Measurements from ENCODE around the gene CNTN1. TPM values are rescaled to one million over a fixed set of nuclear protein-coding genes. Genes with fewer than 3 reads are reported as not detected.

Gene CNTN1
- total RNA-seq, 1 donor from 2014 or later = 0.60 TPM

GRCh38 chr12:40768125-40768864 lies 76.1 kb downstream of the CNTN1 start:
- DNase-seq (ENCODE audit: low spot score) = no peak
- no peak for ATAC-seq

DNA sequence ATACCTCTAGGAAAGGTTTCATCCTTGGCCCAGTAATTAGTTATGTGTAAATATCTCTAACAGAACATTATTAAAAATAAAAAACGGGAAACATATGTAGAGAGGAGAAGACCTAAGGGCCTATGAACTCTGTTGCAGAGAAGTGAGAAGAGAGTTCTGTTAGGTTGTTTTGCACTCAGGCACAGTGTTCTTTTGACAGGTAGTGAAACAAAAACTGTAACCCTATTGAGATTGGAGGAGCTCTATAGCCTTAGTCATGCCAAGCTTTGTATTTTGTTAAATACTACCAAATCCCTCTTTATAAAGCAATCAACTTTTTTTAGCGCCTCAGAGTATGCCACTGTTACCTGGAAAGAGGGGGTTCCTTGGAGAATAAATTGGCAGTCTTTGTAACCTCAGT lies 77.6 kb downstream of the CNTN1 start:
- DNase-seq (ENCODE audit: low spot score) (no peak), ATAC-seq (no peak)

- ATAC-seq (no peak), DNase-seq (ENCODE audit: low spot score) (no peak)
These were observed 78.5 kb downstream of the CNTN1 start for GRCh38 chr12:40770781-40771180.

DNA sequence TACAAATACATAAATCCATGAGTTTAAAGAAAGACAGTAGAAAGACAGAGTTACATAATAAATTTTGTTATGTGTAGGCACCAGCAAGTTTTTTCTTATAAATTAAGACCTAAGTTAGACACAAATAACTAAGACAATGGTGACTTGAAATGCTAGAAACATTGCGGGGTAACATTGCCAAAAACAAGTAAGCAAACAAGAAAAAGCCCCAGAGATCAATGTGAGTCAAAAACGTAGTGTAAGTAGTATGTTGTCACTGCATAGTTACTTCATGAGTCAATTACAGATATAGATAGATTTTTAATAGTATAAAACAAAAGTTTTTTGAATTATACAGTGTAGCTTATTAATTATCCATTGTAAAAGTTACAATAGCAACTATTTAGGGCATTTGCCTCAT lies 83.4 kb downstream of the CNTN1 start:
- no peak for ATAC-seq
- no peak for DNase-seq (ENCODE audit: low spot score)

DNA sequence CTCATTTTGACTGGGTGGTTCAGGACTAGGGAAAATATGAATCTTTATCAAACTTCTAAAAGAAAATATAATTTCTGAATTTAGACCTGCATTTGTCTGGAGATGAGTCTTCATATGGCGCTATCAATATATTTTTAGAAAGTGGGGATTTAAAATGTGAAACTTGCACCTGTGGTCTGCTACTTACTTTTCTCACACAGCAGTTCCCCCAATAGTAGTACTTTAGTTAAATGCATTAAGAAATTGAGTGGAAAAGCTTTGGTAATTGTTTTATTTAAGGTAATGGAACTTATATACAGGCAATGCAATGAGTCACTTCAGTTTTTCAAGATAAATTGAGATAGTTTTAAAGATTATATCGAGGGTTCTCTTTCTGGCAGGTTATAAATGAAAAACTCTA lies 91.9 kb downstream of the CNTN1 start:
- ATAC-seq (no peak), DNase-seq (ENCODE audit: low spot score) (no peak)

DNA sequence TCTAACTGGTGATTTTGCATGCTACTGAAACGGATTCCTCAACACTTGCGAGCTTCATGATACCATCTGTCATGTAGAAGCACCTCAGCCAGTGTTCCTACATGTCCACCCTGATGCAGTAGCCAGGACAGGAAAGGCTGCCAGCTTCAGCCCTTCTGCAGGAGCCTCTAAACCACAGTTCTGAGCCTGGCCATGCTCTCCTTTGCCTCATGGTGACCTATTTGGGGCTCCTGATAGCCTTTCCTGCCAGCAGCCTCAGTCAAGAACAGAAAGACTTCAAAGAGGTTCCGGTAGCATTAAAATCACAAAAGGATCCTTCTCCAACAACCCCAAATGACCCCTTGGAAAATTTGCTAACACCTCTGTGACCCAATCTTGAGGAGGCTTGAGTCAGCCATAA lies 96.0 kb downstream of the CNTN1 start:
- no peak for DNase-seq (ENCODE audit: low spot score)
- ATAC-seq = no peak

DNA sequence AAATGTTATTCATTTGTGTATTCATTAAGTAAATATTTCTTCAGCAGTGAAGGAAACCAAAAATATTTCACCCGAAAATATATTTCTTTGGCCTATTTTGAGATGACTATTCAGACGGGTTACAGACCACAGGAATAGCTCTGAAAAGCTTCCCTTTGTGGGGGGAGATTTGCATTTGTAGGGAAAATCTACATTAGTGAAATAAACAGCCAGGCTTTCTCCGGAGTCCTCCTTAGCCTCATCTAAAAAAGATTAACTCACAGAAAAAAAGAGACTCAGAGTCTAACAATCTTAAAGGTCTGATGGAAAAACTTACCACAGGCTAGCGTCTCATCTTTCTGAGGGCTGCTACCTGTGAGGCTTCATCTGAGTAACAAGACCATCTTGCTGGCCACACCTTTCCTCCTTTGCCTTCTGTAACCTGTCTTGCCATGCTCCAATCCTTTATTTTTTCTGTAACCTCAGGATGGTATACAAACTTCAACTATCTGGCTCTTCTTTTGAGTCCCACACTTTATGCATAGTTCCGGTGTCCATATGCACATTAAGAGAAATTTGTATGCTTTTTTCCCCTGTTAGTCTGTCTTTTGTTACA lies 100.7 kb downstream of the CNTN1 start:
- DNase-seq (ENCODE audit: low spot score) = no peak
- ATAC-seq = no peak

DNA sequence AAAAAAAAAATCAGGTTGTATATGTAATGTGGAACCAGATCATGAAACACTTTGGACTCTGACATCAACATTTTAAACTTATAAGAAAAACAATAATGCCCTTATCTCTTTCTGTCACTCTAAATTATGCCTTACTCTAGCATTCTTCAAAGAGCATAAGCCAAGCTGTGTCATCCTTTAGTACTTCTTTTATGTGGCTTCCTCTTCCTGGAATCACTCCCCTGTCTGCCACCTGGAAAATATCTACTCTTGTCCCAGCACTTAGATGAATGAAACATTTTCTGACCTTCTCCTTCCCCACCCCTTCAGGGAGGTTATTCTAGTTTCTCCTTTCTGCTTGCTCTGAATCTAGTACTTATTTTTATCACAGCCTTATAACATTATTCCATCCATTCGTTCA lies 101.2 kb downstream of the CNTN1 start:
- no peak for ATAC-seq
- DNase-seq (ENCODE audit: low spot score) = no peak

GRCh38 chr12:40794087-40794486 lies 101.8 kb downstream of the CNTN1 start:
- no peak for ATAC-seq
- DNase-seq (ENCODE audit: low spot score) = no peak

- ATAC-seq (no peak), DNase-seq (ENCODE audit: low spot score) (no peak)
These were observed 108.8 kb downstream of the CNTN1 start for GRCh38 chr12:40801082-40801481.

DNA sequence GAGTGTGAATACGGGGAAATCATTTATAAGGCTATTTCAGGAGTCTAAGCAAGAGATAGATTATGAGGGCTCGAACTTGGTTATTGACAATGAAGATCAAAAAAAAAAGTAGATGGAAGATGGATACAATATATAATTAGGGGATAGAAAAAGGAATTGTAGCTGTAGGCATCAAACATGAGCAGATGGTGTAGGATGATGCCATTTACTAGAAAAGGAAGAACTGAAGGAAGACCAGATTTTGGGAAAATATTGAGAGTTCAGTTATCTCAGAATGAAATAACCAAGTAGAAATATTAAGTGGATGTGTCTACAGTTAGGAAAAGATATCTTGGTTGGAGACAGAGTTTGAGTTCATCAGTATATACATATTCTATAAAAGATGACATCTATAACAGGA lies 109.6 kb downstream of the CNTN1 start:
- ATAC-seq = no peak
- no peak for DNase-seq (ENCODE audit: low spot score)

DNA sequence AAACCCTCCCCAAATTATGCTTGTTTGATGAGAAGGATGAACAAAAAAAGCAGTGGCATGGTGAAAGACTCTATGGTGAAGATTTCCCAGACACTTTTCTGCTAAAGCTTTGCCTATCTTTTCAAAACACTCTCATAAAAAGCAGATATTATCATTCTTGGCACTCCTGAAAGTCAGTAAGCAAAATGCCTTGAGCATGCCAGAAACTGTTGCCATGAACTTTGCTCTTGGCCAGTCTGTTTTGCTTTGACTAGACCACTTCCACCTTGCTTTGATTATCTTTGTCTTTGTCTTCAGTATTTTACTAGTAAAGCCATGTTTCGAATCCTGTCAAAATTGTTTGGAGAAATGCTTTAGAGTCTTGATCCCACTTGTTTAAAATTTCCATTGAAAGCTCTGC lies 110.4 kb downstream of the CNTN1 start:
- ATAC-seq (peak; percentile 54), DNase-seq (ENCODE audit: low spot score) (no peak)

DNA sequence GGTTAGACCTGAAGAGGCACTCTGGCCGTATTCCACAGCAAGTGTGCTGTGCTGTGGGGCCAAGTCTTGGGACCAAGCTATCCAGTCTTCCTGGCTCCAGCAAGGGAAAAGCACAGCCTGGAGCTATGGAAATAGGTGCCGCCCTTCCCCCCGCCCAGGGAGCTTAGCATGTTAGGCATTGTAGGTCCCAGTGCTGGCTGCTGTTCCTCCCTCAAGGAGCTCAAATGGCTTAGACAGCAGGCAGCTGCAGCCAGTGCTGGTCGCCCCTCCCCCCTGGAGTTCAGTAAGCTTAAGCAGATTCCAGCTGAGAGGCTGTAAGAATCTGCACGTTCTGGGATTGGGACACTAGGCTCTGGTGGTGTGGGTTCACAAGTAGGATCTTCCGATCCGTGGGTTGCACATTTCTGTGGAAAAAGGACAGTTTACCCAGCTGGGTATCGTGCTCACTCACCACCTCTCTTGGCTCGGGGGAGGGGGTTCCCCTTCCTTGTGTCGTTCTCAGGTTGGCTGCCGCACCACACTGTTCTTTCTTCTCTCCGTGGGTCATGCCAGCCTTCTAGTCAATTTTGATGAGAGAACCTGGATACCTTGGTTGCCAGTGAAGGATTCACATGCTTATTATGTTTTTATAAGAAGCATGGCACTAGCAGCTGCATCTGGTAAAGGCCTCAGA lies 127.3 kb downstream of the CNTN1 start:
- ATAC-seq = no peak
- DNase-seq (ENCODE audit: low spot score) = no peak

DNA sequence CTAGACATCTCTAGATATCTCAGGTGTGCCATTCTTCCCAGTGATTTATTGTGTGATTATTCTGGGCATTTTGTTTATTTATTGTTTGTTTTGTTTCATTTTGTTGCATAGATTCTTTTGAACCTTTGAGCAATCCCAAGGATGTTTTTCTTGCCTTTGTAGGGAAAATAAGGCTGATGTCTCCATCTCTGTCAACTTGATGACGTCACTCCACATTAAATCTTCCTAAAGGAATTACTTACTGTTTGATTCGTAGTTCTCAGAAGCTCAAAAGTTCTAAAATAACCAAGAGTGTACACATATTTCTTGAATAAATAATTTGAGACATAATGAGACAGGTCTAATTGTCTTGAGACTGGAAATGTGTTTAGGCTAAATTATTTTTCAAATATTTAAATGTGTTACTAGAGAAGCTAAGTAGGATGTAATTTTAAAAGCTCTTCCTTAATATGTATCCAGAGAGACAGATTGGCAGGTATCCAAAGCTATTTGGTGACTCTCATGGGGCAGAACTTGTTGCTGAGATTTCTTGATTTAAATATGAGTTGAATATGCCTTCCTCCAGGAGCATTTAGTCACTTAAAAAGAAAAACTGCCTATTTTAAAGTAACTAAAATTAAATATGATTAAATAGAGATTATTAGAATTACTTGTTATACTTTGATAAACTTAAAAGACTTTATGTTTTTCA lies 128.7 kb downstream of the CNTN1 start:
- DNase-seq (ENCODE audit: low spot score) (no peak), ATAC-seq (no peak)

DNA sequence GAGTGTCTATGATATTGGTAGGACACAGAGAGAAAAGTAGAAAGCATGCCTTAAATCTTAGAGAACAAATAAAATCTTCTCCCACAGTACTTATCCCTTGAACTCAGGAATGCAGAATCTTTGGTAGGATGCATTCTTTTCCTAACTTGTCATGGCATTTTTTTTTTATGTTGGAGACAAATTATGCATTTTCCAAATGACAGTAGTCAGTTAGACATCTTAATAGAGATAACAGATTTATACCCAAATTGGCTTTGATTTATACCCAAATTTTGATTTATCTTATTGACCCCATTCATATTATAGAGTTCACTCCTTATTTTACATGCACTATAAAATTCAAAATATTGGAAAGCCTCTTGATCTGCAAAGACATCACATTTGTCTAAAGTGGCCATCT lies 132.9 kb downstream of the CNTN1 start:
- no peak for DNase-seq (ENCODE audit: low spot score)
- no peak for ATAC-seq

DNA sequence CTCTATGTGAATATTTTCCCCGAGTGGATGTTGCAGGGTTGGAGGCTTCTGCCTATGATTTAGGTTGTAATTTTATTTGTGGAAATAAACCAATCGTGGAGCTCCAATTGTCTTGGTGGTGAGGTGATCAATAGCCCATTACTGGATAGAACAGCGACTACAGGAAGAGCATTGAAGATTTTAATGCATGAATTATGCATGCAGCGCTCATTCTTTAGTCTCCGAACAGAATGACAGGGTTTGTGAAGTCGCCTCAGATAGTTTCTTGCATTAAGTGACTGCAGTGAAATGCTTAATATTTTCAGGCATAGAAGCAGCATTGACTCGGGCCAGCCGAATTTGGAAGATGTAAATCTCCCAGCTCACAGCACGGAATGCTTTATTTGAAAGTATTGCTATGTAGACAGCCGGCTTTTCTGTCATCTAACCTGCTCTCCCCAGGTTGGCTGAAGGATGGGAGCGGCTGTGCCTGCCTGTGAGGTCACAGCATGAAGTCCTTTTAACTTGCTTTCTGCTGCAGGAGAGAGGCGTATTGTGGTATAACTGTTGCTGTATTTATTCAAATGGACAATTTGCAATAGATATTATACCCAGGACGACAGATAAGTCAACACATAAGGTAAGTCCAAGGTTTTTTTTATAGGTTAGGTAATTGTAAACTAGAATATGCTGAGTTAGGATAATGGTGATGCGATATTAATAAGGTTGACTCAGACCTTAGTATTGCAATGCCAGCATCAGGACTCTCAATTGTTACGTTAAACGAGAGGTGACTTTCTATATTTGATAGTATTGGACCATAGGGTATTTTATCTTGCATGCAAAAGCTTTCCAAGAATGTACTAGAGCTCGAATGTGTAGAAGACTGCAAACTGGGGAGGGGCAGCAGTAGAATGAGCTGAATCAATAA lies 135.7 kb downstream of the CNTN1 start:
- ATAC-seq = no peak

DNA sequence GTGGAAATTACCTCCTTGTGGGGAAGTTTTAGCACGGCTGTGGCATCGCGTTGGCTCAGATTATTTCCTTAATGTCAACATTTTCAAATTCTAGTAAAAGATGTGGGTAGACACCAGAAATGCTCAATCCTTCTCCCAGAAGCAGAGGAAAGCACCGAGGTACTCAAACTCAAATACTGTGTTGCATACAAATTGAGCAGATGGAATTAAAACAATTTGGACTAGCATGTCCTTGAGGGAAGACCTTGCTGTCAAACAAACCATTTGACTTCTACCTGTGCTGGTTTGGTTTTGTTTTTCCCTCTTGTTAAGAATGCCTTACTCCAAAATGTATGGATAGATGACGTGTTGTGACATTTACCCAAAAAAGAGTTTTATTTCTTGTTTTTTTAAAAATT lies 136.4 kb downstream of the CNTN1 start:
- no peak for DNase-seq (ENCODE audit: low spot score)
- ATAC-seq = no peak

More for the DNA sequence above, 135.7 kb downstream of the CNTN1 start:
- DNase-seq (ENCODE audit: low spot score) = no peak

DNA sequence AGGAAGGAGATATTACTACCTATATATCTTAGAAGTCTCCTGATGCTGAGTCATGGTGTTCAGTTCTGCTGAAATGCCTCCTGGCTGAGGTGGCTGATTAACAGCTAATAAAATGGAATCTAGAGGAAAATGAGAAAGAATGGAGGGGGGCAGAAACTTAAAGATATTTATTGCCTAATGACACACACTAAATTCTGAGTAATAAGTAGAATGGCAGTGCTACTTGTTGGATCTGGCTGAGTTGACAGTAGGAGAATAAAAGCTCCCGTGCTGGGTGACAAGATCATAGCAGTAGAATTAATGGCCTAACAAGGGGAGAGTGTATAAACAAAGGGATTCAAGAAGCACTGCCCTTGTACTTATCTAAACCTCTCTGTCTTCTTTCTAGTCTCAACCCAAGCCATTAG lies 137.5 kb downstream of the CNTN1 start:
- no peak for DNase-seq (ENCODE audit: low spot score)
- no peak for ATAC-seq

GRCh38 chr12:40831916-40832315 lies 139.7 kb downstream of the CNTN1 start:
- DNase-seq (ENCODE audit: low spot score) (no peak), ATAC-seq (no peak)

- no peak for DNase-seq (ENCODE audit: low spot score)
- ATAC-seq = no peak
These were observed 140.4 kb downstream of the CNTN1 start for GRCh38 chr12:40832668-40833067.

GRCh38 chr12:40833818-40834217 lies 141.6 kb downstream of the CNTN1 start:
- no peak for ATAC-seq
- no peak for DNase-seq (ENCODE audit: low spot score)
